ENCODE results near the gene UBE2Z.

DNA sequence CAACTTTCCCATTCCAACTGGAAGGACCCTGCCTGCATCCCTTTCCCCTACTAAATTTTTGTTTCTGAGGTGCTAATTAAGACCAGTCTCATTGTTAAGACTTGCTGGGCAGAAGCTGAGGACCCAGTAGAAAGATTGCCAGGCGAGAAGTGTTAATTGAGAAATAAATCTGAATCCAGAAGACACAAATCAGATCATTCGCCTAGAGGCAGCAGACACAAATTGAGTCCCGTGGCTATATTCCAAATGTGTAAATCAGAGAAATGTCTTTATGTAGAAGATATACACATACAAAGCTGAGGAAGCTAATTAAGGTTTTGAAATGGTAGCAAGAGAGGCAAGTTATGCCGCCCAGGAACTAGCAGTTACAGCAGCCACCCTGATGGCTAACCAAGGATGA lies 47.8 kb upstream of the UBE2Z start:
- TF ChIP-seq CTCF (IDR thresholded peaks at IDR 0.05; ENCODE audit: poor library complexity) (no peak), EZH2 (IDR thresholded peaks at IDR 0.05; ENCODE audit: borderline replicate concordance) (no peak)

All from hepatocyte (in vitro differentiated cells).